Measurements from ENCODE around the gene TPPP3. TPM values are rescaled to one million over a fixed set of nuclear protein-coding genes. Genes with fewer than 3 reads are reported as not detected.
"Not testable (repeated sequence)": the region's sequence is repeated elsewhere in the genome, so short reads cannot be mapped to it uniquely, and the experiment has no call there.

TPPP3 gene
- total RNA-seq, 4 donors from 2014 or later: 13.4 to 26.6 (median 16.2) TPM

GRCh38 chr16:67415872-67416793 lies 22.8 kb upstream of the TPPP3 start, which contains the start of gene ZDHHC1:
Gene ZDHHC1 (minus strand): TSS chr16:67416477. CDS start chr16:67407775, 8,702 bp downstream.
- Histone ChIP-seq H3K4me1 (no peaks in the 10 kb centered on the region), H3K9me3 (no peaks in the 10 kb centered on the region), H3K36me3 (no peaks in the 10 kb centered on the region), H3K27ac (peak within 1 kb of the TSS; percentile 82 to 91), H3K4me3 (peak within 1 kb of the TSS; percentile 55 to 59), H3K27me3 (no peaks in the 10 kb centered on the region)
- TF ChIP-seq POLR2A (IDR thresholded peaks at IDR 0.05): peak in 1 of 2 donors; percentile 78
- TF ChIP-seq CTCF (IDR thresholded peaks at IDR 0.05): peak; percentile 39 to 78 (median 64)
- intact Hi-C loops (cut with DNase I; ENCODE audit: low total_unique reads): no loop called here
- peak; percentile 61 to 83 for DNase-seq

GRCh38 chr16:67415421-67415820 lies 22.1 kb upstream of the TPPP3 start:
- not testable (repeated sequence) for H3K36me3 ChIP-seq

GRCh38 chr16:67413978-67414911 lies 20.9 kb upstream of the TPPP3 start:
- TF ChIP-seq POLR2A (IDR thresholded peaks at IDR 0.05) (no peak), CTCF (IDR thresholded peaks at IDR 0.05) (no peak)
- no peak for DNase-seq
- Histone ChIP-seq H3K27me3 (no peaks in the 10 kb centered on the region), H3K4me1 (no peaks in the 10 kb centered on the region), H3K36me3 (no peaks in the 10 kb centered on the region), H3K27ac (peak overlapping the region in 1 of 2 donors; percentile 20), H3K4me3 (no peak overlapping the region), H3K9me3 (no peaks in the 10 kb centered on the region)
- intact Hi-C loops (cut with DNase I; ENCODE audit: low total_unique reads): no loop called here

More at GRCh38 chr16:67415421-67415820, 22.1 kb upstream of the TPPP3 start:
- DNase-seq: peak in 1 of 2 donors; percentile 14
- H3K27me3 ChIP-seq; H3K9me3 ChIP-seq; H3K4me1 ChIP-seq; intact Hi-C loops (cut with DNase I; ENCODE audit: low total_unique reads): not testable (repeated sequence)
- peak overlapping the region; percentile 55 to 59 for H3K4me3 ChIP-seq
- peak overlapping the region; percentile 82 to 91 for H3K27ac ChIP-seq

- DNase-seq: no peak
- Histone ChIP-seq H3K36me3 (no peaks in the 10 kb centered on the region), H3K9me3 (no peaks in the 10 kb centered on the region), H3K27ac (no peak overlapping the region), H3K27me3 (no peaks in the 10 kb centered on the region), H3K4me1 (no peaks in the 10 kb centered on the region), H3K4me3 (no peak overlapping the region)
- intact Hi-C loops (cut with DNase I; ENCODE audit: low total_unique reads): no loop called here
- TF ChIP-seq POLR2A (IDR thresholded peaks at IDR 0.05) (no peak), CTCF (IDR thresholded peaks at IDR 0.05) (no peak)
Observed at GRCh38 chr16:67412294-67412693, 19.0 kb upstream of the TPPP3 start.

GRCh38 chr16:67411339-67411738 lies 18.0 kb upstream of the TPPP3 start:
- no peaks in the 10 kb centered on the region for H3K4me1 ChIP-seq
- no peak overlapping the region for H3K27ac ChIP-seq
- H3K27me3 ChIP-seq: no peaks in the 10 kb centered on the region
- H3K36me3 ChIP-seq: no peaks in the 10 kb centered on the region
- no peak for DNase-seq
- H3K9me3 ChIP-seq: no peaks in the 10 kb centered on the region
- TF ChIP-seq POLR2A (IDR thresholded peaks at IDR 0.05): no peak
- no peak for TF ChIP-seq CTCF (IDR thresholded peaks at IDR 0.05)
- H3K4me3 ChIP-seq: no peak overlapping the region
- intact Hi-C loops (cut with DNase I; ENCODE audit: low total_unique reads): no loop called here
